HepG2 (cell line): ENCODE results near the gene SLC22A7. TPM values are rescaled to one million over a fixed set of nuclear protein-coding genes. Genes with fewer than 3 reads are reported as not detected.

Experiments used
- CHCHD3 ChIP-seq: sonication (generic); formaldehyde crosslinking; IDR thresholded peaks from 2 replicates; pipeline ENCODE4 v1.8.0; 2022; ENCODE audit warnings: mild to moderate bottlenecking, missing genetic modification reagents, moderate library complexity
- E2F1 ChIP-seq: sonication (generic); formaldehyde crosslinking; IDR thresholded peaks from 2 replicates; pipeline ENCODE4 v1.5.0; 2020; ENCODE audit warnings: missing genetic modification reagents
- EP300 ChIP-seq, 3 experiments: sonication (generic) in 1 of 3; formaldehyde crosslinking in 1 of 3; IDR thresholded peaks; 2 replicates each; pipeline versions ENCODE4 v1.5.1 to v1.6.1; 2011 to 2020; ENCODE audit warnings: low read depth in 2 of 3, low read length in 2 of 3, borderline replicate concordance in 1 of 3, improper control_type of control experiment in 1 of 3, mild to moderate bottlenecking in 1 of 3, missing genetic modification reagents in 1 of 3, moderate library complexity in 1 of 3
- MXD4 ChIP-seq: IDR thresholded peaks from 2 replicates; pipeline ENCODE4 v1.6.1; 2016; ENCODE audit warnings: mild to moderate bottlenecking, missing biosample characterization, missing genetic modification reagents
- NFYC ChIP-seq: IDR thresholded peaks from 2 replicates; pipeline ENCODE4 v1.6.1; 2016; ENCODE audit warnings: missing genetic modification reagents, missing compliant biosample characterization
- POLR2G ChIP-seq: fragments of 200-400 bp; formaldehyde crosslinking; IDR thresholded peaks from 2 replicates; pipeline ENCODE4 v1.6.1; 2018; ENCODE audit warnings: mild to moderate bottlenecking, low read depth, low read length, moderate library complexity
- SMAD9 ChIP-seq: sonication (generic); formaldehyde crosslinking; IDR thresholded peaks from 2 replicates; pipeline ENCODE4 v1.5.1; 2020; ENCODE audit warnings: mild to moderate bottlenecking, missing genetic modification reagents
- TBP ChIP-seq: sonication (generic); formaldehyde crosslinking; IDR thresholded peaks from 2 replicates; pipeline ENCODE4 v1.5.0; 2020; ENCODE audit warnings: missing genetic modification reagents
- TCF7L2 ChIP-seq: IDR thresholded peaks from 2 replicates; pipeline ENCODE4 v1.6.1; 2011; ENCODE audit warnings: mild to moderate bottlenecking, low read depth, low read length, moderate library complexity
- TEAD3 ChIP-seq: optimal IDR thresholded peaks from 2 replicates; pipeline ENCODE3; 2016; ENCODE audit warnings: borderline replicate concordance
- U2AF1 ChIP-seq: fragments of 200-400 bp; formaldehyde crosslinking; optimal IDR thresholded peaks from 2 replicates; pipeline ENCODE3; 2017; ENCODE audit warnings: mild to moderate bottlenecking, low read depth, low read length
- ZBTB20 ChIP-seq: sonication (generic); formaldehyde crosslinking; IDR thresholded peaks from 2 replicates; pipeline ENCODE4 v1.8.1; 2023; ENCODE audit warnings: missing genetic modification reagents, low read depth, mild to moderate bottlenecking, borderline replicate concordance
- ZNF407 ChIP-seq: sonication (generic); formaldehyde crosslinking; IDR thresholded peaks from one replicate; pipeline ENCODE4 v1.5.1; 2020; ENCODE audit warnings: mild to moderate bottlenecking, missing genetic modification reagents; ENCODE audit errors: not compliant biosample characterization
- ZNF720 ChIP-seq: sonication (generic); formaldehyde crosslinking; IDR thresholded peaks from 2 replicates; pipeline ENCODE4 v1.4.0; 2020; ENCODE audit warnings: missing genetic modification reagents
- ZNF724P ChIP-seq: sonication (generic); formaldehyde crosslinking; IDR thresholded peaks from 2 replicates; pipeline ENCODE4 v1.8.0; 2022; ENCODE audit warnings: missing genetic modification reagents, borderline replicate concordance
- polyA plus RNA-seq, 8 experiments: library from polyadenylated mRNA; depleted of rRNA in 3 of 8; stranded (reverse) in 7 of 8; unstranded in 1 of 8; fragments of >200 nt; fragmentation: Illumina TruSeq in 4 of 8; extraction: Trizol in 4 of 8; gene quantifications; 2 replicates each; pipeline versions ENCODE4 v1.2.1 to v1.2.3, GENCODE V29; 2011 to 2016; ENCODE audit warnings: low read depth in 4 of 8, missing spikeins in 1 of 8, mixed read lengths in 1 of 8; ENCODE audit not compliant: insufficient read depth in 1 of 8
- total RNA-seq, 5 experiments: library from RNA; depleted of rRNA; stranded (reverse); fragments of >200 nt; fragmentation: Illumina TruSeq; extraction: Trizol; gene quantifications; 2 replicates each; pipeline ENCODE4 v1.2.3, GENCODE V29; 2016; ENCODE audit warnings: low read depth in 1 of 5
- TF ChIP-seq, protein P1 (sequence below): sonication (generic); formaldehyde crosslinking; IDR thresholded peaks from 2 replicates; pipeline ENCODE4 v1.4.0; 2020; ENCODE audit warnings: missing genetic modification reagents

The SLC22A7 gene
- total and polyA plus RNA-seq, 2 of the 13 experiments (the other 11 are each of a cell fraction or from before 2014, with no cell fraction given), result 5.3 to 22.6 TPM

- TF ChIP-seq CHCHD3 (CRISPR knock-in tag) (no peak), TEAD3 (no peak), TBP (CRISPR knock-in tag) (no peak), E2F1 (CRISPR knock-in tag) (no peak), POLR2G (no peak; the same call in 1 of the 2 replicates), MXD4 (CRISPR knock-in tag) (0 out of 2 replicates have a peak, but pooled peaks have one; percentile 25), EP300 (IDR thresholded peaks at IDR 0.05; ENCODE audit: low read depth in 2 of 2, low read length in 2 of 2) (peak in 1 of 2 experiments; percentile 64; a peak in 2 of 4 replicates), EP300 (CRISPR knock-in tag; IDR thresholded peaks at IDR 0.05; ENCODE audit: borderline replicate concordance) (no peak), ZNF407 (CRISPR knock-in tag) (no peak), U2AF1 (no peak), SMAD9 (CRISPR knock-in tag) (no peak), TCF7L2 (no peak), ZNF724P (CRISPR knock-in tag) (0 out of 2 replicates have a peak, but pooled peaks have one; percentile 59), ZBTB20 (CRISPR knock-in tag) (peak; percentile 62; the same call in 1 of the 2 replicates), NFYC (CRISPR knock-in tag) (no peak), ZNF720 (CRISPR knock-in tag) (no peak)
- TF ChIP-seq, protein P1, sequence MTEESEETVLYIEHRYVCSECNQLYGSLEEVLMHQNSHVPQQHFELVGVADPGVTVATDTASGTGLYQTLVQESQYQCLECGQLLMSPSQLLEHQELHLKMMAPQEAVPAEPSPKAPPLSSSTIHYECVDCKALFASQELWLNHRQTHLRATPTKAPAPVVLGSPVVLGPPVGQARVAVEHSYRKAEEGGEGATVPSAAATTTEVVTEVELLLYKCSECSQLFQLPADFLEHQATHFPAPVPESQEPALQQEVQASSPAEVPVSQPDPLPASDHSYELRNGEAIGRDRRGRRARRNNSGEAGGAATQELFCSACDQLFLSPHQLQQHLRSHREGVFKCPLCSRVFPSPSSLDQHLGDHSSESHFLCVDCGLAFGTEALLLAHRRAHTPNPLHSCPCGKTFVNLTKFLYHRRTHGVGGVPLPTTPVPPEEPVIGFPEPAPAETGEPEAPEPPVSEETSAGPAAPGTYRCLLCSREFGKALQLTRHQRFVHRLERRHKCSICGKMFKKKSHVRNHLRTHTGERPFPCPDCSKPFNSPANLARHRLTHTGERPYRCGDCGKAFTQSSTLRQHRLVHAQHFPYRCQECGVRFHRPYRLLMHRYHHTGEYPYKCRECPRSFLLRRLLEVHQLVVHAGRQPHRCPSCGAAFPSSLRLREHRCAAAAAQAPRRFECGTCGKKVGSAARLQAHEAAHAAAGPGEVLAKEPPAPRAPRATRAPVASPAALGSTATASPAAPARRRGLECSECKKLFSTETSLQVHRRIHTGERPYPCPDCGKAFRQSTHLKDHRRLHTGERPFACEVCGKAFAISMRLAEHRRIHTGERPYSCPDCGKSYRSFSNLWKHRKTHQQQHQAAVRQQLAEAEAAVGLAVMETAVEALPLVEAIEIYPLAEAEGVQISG (CRISPR knock-in tag), result peak; percentile 60; the same call in 1 of the 2 replicates
Measured at GRCh38 chr6:43277643-43278523, 20.2 kb upstream of the SLC22A7 start (continued).
